ENCODE data around the gene KCNK4.

DNA sequence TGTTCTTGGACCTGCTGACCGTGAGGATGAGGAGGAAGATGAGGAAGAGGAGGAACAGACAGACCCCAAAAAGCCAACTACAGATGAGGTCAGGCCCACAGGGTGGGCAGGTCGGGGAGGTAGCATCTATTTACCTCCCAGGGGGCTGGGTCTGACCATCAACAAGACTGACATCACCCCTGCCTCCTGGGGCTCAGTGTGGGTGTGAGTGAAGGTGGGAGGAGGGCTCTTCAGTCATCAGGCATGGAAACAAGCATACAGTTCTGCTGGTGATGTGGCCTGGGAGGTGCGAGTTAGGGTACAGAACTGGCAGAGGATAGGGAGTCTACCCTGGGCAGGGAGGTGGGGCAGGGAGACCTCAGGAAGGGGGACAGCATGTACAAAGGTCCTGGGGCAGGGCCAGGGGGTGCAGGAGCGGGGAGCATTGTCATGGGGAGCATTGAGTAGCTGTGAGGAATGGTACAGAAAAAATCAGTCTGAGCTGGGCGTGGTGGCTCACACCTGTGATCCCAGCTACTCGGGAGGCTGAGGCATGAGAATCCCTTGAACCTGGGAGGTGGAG lies 30.9 kb upstream of the KCNK4 start:
- TF ChIP-seq, protein P1, sequence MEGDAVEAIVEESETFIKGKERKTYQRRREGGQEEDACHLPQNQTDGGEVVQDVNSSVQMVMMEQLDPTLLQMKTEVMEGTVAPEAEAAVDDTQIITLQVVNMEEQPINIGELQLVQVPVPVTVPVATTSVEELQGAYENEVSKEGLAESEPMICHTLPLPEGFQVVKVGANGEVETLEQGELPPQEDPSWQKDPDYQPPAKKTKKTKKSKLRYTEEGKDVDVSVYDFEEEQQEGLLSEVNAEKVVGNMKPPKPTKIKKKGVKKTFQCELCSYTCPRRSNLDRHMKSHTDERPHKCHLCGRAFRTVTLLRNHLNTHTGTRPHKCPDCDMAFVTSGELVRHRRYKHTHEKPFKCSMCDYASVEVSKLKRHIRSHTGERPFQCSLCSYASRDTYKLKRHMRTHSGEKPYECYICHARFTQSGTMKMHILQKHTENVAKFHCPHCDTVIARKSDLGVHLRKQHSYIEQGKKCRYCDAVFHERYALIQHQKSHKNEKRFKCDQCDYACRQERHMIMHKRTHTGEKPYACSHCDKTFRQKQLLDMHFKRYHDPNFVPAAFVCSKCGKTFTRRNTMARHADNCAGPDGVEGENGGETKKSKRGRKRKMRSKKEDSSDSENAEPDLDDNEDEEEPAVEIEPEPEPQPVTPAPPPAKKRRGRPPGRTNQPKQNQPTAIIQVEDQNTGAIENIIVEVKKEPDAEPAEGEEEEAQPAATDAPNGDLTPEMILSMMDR (IDR thresholded peaks at IDR 0.05) = no peak
- no peak for TF ChIP-seq POLR2A (IDR thresholded peaks at IDR 0.05)
